Measurements from ENCODE around the gene KLHL5.
"Not testable (repeated sequence)": the region's sequence is repeated elsewhere in the genome, so short reads cannot be mapped to it uniquely, and the experiment has no call there.

KLHL5 gene, protein sequence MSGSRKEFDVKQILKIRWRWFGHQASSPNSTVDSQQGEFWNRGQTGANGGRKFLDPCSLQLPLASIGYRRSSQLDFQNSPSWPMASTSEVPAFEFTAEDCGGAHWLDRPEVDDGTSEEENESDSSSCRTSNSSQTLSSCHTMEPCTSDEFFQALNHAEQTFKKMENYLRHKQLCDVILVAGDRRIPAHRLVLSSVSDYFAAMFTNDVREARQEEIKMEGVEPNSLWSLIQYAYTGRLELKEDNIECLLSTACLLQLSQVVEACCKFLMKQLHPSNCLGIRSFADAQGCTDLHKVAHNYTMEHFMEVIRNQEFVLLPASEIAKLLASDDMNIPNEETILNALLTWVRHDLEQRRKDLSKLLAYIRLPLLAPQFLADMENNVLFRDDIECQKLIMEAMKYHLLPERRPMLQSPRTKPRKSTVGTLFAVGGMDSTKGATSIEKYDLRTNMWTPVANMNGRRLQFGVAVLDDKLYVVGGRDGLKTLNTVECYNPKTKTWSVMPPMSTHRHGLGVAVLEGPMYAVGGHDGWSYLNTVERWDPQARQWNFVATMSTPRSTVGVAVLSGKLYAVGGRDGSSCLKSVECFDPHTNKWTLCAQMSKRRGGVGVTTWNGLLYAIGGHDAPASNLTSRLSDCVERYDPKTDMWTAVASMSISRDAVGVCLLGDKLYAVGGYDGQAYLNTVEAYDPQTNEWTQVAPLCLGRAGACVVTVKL

DNA sequence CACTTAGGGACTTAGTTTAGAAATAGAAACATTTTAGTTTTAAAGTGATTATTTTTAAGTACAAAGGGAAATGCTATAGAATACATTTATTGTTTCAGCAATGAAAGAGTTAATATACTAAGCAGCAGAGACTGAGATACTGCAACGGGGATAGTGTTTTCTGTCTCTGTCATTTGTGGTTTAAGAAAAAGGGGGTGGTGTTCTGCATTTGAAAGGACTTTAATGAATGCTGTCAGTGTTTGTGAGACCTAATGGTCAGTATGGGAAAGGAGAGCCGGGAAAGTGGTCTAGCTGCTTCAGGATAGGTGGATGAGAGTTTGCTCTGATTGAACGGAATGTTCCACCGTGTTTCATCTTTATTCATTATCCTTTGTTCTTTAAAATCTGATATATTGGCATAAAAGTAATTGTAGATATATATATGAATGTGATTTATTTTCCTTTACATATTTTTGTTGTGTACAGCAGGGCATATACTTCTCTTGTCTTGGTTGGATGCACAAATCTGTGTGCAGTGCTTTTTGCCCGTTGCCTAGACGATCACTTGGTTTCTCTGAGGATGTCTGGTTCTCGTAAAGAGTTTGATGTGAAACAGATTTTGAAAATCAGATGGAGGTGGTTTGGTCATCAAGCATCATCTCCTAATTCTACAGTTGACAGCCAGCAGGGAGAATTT lies at the start of gene KLHL5:
Gene KLHL5 (plus strand): TSS at position 139 of the 676 bp plus-strand sequence. CDS start 421 bp downstream, at position 560.
- in situ Hi-C loops (cut with MboI; ENCODE audit: low sequenced_read_pairs), result no loop called here

DNA sequence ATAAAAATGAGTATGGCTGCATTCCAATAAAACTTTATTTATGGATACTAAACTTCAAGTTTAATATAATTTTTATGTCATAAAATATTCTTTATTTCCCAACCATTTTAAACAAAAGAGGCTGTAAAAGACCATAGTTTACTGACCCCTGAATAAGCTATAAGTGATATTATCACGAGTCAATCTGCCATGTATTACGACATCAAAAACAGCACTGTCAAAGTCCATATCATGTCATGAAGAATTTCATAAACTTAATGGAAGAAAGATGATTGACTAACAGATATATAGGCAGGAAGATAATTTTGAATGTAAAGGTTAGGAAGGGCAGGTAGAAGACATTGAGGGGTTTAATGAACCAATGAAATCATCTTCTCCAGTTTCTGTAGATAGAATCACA lies 48.0 kb upstream of the KLHL5 start:
- in situ Hi-C loops (cut with MboI; ENCODE audit: low sequenced_read_pairs), result no loop called here

DNA sequence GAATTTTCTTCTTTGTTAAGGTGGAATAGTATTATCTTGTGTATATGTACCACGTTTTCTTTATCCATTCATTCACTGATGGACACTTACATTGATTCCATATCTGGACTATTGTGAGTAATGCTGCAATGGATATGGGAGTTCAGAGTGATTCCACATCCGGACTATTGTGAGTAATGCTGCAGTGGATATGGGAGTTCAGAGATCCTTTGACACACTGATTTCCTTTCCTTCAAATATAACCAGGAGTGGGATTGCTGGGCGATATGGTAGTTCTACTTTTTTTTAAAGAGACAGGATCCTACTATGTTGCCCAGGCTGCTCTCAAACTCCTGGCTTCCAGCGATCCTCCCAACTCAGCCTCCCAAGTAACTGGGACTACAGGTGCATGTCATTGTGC lies 41.9 kb upstream of the KLHL5 start:
- in situ Hi-C loops (cut with MboI; ENCODE audit: low sequenced_read_pairs), result no loop called here

DNA sequence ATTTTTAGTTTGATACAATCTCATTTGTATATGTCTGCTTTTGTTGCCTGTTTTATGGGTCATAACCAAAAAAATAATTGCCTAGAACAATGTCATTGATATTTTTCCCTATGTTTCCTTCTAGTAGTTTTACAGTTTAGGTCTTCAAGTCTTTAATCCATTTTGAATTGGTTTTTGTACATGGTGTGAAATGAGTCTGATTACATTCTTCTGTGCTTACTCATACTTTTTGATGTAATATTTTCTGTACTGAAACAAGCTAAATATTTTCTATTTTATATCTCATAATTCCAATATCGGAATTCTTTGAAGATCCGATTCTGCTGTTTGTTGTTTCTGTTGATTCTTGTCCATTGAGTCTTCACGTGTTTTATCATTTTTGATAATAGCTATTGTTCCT lies 40.4 kb upstream of the KLHL5 start:
- in situ Hi-C loops (cut with MboI; ENCODE audit: low sequenced_read_pairs), result no loop called here

DNA sequence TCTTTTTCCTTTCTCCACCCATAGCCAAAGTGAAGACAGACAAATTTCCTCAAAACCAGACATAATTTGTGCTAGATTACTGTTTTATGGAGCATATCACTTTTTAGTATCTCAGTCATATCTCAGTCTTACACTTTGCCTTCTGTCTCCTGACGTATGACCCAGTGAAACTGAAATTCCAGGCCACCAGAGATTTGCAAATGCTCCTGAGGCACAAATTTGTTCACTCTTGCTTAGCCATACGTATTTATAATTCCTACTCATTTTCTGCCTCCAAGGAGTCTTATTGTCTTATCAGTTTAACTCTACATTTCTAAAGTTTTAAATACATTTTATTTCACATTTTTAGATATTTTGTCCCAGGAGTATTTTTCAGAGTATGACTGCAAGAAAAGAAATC lies 39.8 kb upstream of the KLHL5 start:
- in situ Hi-C loops (cut with MboI; ENCODE audit: low sequenced_read_pairs), result no loop called here

DNA sequence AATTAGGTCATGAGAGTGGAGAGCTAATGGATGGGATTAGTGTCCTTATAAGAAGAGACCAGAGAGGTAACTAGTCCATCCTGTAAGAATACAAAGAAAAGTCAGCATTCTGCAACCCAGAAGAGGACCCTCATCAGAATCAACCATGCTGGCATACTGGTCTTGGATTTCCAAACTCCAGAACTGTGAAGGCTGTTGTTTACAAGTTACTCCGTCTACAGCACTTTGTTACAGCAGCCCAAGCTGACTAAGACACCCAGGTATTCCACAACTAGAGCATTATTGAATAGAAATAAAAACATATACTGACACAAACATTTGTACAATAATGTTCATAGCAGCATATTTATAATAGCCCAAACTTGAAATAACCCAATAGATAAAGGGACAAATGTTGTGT lies 39.0 kb upstream of the KLHL5 start:
- in situ Hi-C loops (cut with MboI; ENCODE audit: low sequenced_read_pairs), result no loop called here

DNA sequence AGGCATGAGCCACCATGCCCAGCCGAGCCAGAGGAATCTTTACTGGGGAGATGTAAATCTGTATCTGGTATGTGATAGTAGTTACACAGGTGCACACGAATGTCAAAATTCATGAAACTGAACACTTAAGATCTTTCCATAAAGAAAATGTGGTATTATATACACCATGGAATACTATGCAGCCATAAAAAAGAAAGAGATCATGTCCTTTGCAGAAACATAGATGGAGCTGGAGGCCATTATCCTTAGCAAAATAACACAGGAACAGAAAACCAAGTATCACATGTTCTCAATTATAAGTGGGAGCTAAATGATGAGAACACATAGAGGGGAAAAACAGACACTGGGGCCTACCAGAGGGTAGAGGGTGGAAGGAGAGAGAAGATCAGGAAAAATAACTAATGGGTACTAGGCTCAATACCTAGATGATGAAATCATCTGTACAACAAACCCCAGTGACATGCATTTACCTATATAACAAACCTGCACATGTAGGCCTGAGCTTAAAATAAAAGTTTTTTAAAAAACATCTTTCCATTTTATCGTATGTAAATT lies 37.6 kb upstream of the KLHL5 start:
- in situ Hi-C loops (cut with MboI; ENCODE audit: low sequenced_read_pairs), result no loop called here

DNA sequence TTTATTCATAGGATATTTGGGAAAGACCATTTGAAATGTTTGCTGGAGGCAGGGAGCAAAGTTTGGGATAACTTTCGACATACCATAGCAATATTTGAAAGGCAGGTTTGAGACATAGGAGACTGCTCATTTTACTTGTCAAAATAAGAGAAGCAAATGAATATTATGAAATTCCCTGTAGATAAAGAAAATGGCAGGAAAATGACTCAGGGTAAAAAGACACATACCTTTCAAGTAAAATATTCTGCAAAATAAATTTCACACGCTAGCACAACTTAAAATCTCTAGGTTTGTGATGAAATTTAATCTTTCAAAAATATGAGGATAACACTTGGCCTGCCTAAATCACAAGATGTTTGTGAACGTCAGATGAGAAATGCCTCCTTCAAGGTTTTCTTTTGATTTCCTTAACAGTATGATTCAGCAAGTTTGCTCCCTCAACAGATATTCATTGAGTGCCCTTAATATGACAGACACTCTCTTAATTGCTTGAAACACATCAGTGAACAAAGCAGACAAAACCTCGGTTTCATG lies 36.4 kb upstream of the KLHL5 start:
- in situ Hi-C loops (cut with MboI; ENCODE audit: low sequenced_read_pairs), result no loop called here

DNA sequence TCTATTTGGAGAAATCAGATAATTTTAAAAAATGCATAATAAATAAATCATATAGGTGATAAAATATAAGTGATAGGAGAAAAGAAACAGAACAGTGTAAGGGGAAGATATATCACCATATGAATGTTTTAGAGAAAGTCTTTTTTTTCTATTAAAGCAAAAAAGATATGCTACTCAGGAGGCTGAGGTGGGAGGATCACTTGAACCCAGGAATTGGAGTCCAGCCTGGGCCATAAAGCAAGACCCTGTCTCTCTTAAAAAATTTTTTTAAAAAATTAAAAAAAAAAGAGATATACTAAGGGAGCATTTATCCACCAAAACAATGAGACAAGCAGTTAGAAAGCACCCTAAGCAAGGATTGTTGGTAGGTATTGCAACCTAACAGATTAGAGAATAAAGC lies 35.9 kb upstream of the KLHL5 start:
- in situ Hi-C loops (cut with MboI; ENCODE audit: low sequenced_read_pairs), result no loop called here

DNA sequence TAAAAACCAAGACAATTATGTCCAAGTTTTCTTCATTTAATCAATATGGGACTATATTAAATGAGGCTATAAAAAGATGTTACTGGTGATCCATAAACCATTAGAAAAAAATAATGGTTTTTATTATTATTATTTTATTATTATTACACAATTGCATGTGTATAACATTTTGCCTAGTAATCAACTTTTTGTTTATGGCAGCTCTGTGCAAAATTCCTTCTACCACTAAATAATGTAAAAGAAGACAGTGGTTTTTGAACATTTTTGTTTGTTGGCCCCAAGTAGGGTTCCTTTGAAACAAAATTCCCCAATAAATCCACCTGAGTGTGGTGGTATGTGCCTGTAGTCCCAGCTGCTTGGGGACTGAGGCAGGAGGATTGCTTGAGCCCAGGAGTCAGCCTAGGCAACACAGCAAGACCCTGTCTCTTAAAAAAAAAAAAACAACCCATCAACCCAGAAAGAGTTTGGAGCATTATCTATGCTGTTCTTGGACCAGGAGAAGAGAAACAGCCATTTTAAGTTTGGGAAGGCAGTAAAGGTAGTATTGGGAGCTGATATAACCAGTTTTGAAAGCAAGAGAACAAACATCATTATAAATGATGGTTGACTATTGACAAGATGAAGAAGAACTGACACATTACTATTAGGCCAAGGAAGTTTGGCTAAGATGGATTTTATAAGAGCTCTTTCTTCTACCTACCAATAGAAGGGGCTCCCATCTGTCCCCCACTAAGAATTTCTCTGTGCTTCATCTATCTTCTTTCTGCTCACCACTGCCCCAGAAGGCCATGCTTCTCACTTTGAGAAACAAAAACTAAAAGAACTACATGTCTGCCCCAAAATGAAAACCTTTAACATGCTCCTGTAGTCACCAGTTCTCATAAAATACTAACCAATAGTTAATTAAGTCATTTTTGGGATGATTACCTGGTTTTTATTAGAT lies 32.0 kb upstream of the KLHL5 start:
- in situ Hi-C loops (cut with MboI; ENCODE audit: low sequenced_read_pairs), result no loop called here

DNA sequence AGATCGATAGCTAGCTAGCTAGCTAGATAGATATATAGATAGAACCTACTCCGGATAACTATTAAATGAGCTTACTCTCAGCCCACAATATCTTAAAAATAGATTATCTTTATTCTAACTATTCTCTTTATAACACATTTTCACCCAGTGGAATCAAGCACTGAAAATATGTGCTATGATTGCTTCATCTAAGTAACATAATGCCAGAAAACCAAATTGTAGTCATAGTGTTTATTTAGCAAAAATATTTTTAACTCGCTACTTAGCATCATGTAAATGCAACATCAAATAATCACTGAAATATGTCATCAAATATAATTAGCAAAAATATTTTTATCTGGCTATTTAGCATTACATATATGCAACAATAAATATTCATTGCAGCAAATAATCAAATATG lies 31.3 kb upstream of the KLHL5 start:
- in situ Hi-C loops (cut with MboI; ENCODE audit: low sequenced_read_pairs), result no loop called here

DNA sequence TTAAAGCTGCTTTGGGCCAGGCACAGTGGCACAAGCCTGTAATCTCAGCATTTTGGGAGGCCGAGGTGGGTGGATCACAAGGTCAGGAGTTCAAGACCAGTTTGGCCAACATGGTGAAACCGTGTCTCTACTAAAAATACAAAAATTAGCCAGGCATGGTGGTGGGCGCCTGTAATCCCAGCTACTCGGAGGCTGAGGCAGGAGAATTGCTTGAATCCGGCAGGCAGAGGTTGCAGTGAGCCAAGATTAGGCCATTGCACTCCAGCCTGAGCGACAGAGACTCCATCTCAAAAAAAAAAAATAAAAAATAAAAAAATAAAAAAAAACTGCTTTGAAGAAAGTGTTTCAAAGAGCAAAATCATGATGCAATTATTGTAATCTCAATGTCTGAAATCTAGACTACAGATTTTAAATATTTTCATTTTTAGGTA lies 30.4 kb upstream of the KLHL5 start:
- in situ Hi-C loops (cut with MboI; ENCODE audit: low sequenced_read_pairs), result not testable (repeated sequence)

DNA sequence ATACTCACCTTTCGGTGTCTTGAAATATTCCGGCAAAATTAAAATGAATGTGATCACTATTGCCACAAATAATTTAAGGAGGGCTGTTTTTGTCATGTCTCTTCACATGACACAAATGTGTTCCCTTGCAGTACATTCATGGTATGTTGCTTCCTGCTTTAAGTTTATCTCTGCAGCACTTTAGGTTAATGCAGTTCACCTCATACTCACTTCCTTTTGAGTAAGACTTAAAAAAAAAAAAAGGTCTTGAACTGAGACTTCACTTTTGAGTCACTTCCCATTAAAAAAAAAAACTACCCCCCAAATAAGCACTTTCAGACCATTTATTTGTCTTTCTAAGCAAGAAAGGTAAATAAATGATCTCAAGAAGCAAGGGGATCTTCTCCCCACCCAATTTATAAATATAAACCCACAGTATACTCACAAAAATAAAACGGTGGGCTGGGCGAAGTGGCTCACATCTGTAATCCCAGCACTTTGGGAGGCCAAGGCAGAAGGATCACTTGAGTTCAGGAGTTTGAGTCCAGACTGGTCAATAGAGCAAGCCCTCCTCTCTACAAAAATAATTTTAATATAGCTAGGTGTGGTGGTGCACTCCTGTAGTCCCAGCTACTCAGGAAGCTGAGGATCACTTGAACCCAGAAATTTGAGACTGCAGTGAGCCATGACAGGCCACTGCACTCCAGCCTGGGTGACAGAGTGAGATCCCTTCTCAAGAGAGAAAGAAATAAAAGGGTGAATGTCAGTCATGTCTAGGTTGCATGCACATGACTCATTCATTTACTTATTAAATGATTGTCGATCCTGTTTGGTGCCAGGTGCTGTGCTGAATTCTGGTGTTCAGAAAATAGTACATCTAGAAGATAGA lies 29.6 kb upstream of the KLHL5 start, which contains the start of gene TMEM156:
Gene TMEM156 (minus strand): TSS at position 192 of the 868 bp plus-strand sequence. CDS start 96 bp downstream, at position 96.
- in situ Hi-C loops (cut with MboI; ENCODE audit: low sequenced_read_pairs), result no loop called here

DNA sequence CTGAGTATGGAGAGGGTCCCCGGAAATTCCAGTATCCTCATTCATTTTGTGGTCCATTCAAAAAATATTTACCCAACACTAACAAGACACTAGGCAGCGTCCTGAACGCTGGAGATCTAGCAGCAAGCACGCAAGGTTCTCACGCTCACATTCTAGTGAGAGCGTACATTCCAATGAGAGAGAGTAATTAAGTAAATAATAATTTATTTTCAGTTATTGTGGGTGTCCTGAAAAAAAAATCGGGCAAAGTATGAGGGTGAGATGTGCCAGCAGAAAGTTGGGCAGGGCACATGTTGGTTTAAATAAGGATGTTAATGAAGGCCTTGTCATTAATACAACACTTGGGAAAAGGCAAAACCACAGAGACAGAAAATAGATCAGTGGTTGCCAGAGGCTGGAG lies 25.9 kb upstream of the KLHL5 start:
- in situ Hi-C loops (cut with MboI; ENCODE audit: low sequenced_read_pairs), result no loop called here

DNA sequence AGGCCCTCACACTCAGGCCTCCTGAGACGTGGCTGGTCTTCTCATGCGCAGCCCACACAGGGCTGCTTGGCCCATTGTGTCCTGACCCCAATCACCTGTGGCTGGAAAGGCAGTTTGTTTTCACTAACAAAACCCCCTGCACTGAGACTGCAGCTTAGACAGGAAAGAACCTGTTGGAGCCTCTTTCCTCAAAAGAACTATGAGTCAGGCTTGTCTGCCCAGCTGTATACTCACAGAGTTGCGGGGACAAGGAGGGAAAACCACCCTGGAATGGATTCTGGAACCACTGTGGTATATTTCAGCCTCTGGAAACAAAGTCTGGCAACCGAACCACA lies 24.6 kb upstream of the KLHL5 start:
- in situ Hi-C loops (cut with MboI; ENCODE audit: low sequenced_read_pairs), result no loop called here

DNA sequence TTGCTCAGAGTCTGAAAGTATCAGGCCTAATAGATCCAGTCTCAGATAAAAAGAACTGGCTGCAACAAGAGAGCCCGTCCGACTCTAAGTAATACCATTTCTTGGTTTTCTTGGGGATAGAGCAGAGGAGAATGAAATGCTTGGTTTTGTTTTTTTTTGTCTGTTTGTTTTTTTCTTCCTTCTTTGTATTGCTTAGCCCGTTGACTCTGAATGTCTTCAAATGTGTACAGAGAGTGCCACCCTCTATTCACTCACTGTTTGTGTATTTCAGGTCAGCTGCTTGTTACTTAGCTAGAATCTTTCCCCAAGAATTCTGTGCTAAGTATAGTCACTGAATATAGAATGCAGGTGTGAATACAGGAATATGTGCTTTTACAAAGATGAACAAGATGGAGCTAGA lies 24.1 kb upstream of the KLHL5 start:
- in situ Hi-C loops (cut with MboI; ENCODE audit: low sequenced_read_pairs), result no loop called here

DNA sequence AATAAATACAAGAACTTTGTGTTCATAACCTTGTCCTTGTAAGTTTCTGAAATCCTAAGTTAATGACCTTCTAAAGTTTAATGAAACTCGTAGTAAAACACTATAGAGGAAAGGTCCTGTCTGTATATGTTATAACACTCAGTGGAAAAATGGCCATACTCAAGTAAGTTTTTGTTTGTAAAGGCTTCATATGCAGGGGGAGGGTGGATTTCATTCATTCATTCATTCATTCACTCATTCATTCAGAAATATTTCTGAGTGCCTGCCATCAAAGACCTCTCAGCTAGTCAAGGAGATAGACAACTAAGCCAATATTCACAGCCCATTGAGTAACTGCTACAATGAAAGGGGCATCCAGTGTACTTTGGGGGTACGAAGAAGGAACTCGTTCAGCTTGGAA lies 22.9 kb upstream of the KLHL5 start:
- in situ Hi-C loops (cut with MboI; ENCODE audit: low sequenced_read_pairs), result no loop called here

DNA sequence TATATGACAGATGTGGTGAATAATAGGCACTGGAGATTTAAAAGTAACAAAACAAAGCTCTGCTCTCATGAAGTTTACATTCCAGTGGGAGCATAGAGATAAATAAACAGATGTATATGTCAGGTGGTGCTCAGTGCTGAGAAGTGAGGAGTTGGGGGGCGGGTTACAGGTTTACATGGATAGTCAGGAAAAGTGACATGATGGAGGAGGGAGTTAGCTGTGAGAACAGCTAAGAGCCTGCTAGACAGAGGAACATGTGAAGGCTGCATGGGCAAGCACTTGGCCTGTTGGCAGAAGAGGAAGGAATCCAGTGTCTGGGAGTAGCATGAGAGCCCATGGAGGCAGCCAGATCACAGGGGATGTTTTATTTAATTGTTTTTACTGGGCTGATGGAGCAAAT lies 19.7 kb upstream of the KLHL5 start:
- in situ Hi-C loops (cut with MboI; ENCODE audit: low sequenced_read_pairs), result no loop called here
